GM12892 (cell line): ENCODE data around the gene PCED1B.

Experiments used
- POLR2A ChIP-seq: IDR thresholded peaks from 2 replicates; pipeline ENCODE4 v1.6.1; 2011; ENCODE audit warnings: low read depth, low read length, control low read depth
- POLR2AphosphoS5 ChIP-seq: IDR thresholded peaks from 2 replicates; pipeline ENCODE4 v1.6.1; 2011; ENCODE audit warnings: low read depth, low read length, control low read depth

GRCh38 chr12:47189728-47190127 is 110.3 kb downstream of the PCED1B start:
- TF ChIP-seq POLR2AphosphoS5 (no peak), POLR2A (no peak)
